ENCODE data around the gene RAB44.

RAB44 gene

DNA sequence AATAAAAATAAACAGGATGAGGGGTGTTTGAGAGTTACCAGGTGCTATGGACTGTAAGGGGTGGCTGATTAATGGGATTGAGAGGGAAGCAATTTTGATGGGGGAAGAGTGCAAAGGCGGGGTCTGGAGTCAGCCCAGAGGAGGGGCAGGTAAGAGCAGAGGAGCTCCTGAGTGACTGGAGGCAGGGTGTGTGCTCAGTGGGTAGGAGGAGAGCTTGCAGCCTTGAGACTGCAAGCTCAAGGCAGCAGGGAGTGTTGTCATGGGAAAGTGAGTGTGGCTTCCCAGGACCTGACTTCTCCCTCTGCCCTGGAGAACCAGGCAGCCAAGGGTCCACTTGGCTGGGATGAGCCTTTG is 54.2 kb downstream of the RAB44 start:
- Histone ChIP-seq H3K36me3 (ENCODE audit: insufficient read depth, low read length) (no peaks in the 10 kb centered on the region), H3K4me3 (ENCODE audit: low read depth in 1 of 2, low read length in 2 of 2) (no peak overlapping the region), H3K27ac (ENCODE audit: low read depth, low read length) (no peak overlapping the region), H3K27me3 (ENCODE audit: control insufficient read depth in 1 of 2, insufficient read depth in 2 of 2, low read length in 2 of 2) (no peaks in the 10 kb centered on the region), H3K9me3 (ENCODE audit: low read length) (no peaks in the 10 kb centered on the region), H3K4me1 (ENCODE audit: insufficient read depth, low read length) (peaks cover 4% of the 10 kb centered on the region), H3K9ac (ENCODE audit: low read length) (no peak overlapping the region)

DNA sequence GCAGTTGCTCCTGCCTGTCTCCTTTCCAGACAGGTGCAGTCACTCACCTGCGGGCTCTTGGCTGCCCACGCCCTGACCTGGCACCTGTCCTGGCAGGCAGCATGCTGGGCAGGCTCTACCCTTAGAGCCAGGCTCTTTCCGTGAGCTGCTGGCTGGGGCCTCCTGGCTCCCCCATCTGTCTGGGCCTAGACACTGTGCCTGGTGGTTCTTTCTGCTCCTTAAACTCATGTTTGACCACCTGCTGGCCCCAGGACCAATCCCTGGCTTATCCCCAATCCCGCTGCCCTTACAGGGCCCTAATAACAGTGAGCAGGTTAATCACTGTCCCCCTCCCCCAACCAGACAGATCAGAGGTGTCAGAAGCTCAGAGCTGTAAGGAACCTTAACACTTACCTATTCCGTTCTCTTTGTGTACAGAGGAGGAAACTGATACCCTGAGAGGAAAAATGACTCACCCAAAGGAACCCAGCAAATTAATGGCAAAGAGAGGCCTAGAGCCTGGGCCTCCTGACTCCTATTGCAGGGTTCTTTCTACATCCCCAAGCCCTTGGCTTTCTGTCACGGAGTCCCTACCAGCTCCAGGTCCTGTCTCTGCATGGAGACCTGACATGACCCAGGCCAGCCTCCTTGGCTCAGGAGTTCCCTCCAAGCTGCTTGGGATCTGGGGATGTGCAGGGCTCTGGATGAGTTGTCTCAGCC is 54.7 kb downstream of the RAB44 start:
- Histone ChIP-seq H3K27ac (ENCODE audit: low read depth, low read length) (no peak overlapping the region), H3K4me3 (ENCODE audit: low read depth in 1 of 2, low read length in 2 of 2) (no peak overlapping the region), H3K27me3 (ENCODE audit: control insufficient read depth in 1 of 2, insufficient read depth in 2 of 2, low read length in 2 of 2) (no peaks in the 10 kb centered on the region), H3K9ac (ENCODE audit: low read length) (no peak overlapping the region), H3K9me3 (ENCODE audit: low read length) (no peaks in the 10 kb centered on the region), H3K4me1 (ENCODE audit: insufficient read depth, low read length) (peaks cover 4% of the 10 kb centered on the region), H3K36me3 (ENCODE audit: insufficient read depth, low read length) (no peaks in the 10 kb centered on the region)

DNA sequence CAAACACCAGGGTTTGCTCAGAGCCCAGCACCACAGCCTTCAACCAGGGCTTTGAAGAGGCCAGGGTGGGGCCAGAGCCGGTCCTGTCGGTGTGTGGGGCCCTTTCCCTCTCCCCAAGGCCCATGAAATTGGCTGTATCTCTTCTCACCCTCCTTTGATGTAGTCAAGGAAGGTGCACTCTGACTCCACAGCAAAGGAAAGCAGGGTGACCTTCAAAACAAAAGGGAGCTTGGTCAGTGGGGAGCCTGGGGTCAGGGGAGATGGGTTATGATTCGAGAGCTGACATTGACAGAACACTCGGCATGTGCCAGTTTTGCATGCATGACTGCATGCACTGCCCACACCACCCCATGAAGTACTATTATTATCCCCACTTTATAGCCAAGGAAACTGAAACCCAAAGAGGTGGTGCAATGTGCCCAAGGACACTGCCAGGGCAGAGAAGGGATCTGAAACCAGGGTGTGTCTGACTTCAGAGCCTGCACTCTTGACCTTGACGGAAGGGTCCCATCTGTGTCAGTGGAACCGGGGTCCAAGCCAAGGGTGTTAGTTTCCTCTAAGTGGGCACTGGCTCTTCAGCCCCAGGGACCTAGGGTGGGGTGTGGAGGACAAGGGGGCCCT is 55.4 kb downstream of the RAB44 start:
- H3K27ac ChIP-seq (ENCODE audit: low read depth, low read length), result no peak overlapping the region
- H3K4me1 ChIP-seq (ENCODE audit: insufficient read depth, low read length), result peaks cover 4% of the 10 kb centered on the region
- H3K36me3 ChIP-seq (ENCODE audit: insufficient read depth, low read length), result no peaks in the 10 kb centered on the region
- H3K4me3 ChIP-seq (ENCODE audit: low read depth in 1 of 2, low read length in 2 of 2), result no peak overlapping the region
- no peak overlapping the region for H3K9ac ChIP-seq (ENCODE audit: low read length)
- H3K9me3 ChIP-seq (ENCODE audit: low read length), result no peaks in the 10 kb centered on the region
- no peaks in the 10 kb centered on the region for H3K27me3 ChIP-seq (ENCODE audit: control insufficient read depth in 1 of 2, insufficient read depth in 2 of 2, low read length in 2 of 2)

DNA sequence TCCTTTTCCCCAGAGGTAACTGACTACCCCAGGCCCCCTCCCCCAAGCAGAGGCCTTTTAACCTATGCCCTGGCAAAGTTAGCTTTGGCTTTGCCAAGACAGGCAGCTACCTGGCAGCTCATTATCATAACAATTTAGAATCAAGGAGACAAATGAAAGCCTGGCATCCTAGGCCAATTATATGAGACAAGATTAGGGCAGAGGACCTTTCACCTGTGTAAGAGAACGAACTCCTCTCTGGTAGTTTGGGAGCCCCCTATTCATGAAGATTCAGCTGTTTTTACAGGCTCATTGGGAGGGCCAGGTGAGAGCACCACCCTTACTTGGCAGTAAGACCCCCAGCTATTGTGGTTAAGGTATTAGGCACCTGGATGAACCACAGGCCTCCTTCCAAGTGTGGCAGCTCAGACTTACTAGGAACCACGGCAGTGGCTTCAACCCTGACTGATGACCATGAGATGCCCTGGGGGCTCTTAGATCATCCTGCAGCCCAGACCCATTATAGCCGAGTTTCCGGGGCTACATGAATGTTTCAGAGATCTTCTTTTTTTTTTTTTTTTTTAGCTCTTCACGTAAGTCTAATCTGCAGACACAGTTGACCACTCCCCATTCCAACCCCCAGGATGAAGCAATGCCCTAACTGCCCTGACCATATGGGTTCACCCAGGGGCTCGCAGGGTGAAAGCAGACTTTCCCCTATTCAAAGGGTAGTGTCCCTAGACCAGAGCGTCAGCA is 56.2 kb downstream of the RAB44 start:
- Histone ChIP-seq H3K27me3 (ENCODE audit: control insufficient read depth in 1 of 2, insufficient read depth in 2 of 2, low read length in 2 of 2) (no peaks in the 10 kb centered on the region), H3K9ac (ENCODE audit: low read length) (no peak overlapping the region), H3K4me3 (ENCODE audit: low read depth in 1 of 2, low read length in 2 of 2) (no peak overlapping the region), H3K36me3 (ENCODE audit: insufficient read depth, low read length) (no peaks in the 10 kb centered on the region), H3K27ac (ENCODE audit: low read depth, low read length) (no peak overlapping the region), H3K4me1 (ENCODE audit: insufficient read depth, low read length) (peaks cover 4% of the 10 kb centered on the region), H3K9me3 (ENCODE audit: low read length) (no peaks in the 10 kb centered on the region)

DNA sequence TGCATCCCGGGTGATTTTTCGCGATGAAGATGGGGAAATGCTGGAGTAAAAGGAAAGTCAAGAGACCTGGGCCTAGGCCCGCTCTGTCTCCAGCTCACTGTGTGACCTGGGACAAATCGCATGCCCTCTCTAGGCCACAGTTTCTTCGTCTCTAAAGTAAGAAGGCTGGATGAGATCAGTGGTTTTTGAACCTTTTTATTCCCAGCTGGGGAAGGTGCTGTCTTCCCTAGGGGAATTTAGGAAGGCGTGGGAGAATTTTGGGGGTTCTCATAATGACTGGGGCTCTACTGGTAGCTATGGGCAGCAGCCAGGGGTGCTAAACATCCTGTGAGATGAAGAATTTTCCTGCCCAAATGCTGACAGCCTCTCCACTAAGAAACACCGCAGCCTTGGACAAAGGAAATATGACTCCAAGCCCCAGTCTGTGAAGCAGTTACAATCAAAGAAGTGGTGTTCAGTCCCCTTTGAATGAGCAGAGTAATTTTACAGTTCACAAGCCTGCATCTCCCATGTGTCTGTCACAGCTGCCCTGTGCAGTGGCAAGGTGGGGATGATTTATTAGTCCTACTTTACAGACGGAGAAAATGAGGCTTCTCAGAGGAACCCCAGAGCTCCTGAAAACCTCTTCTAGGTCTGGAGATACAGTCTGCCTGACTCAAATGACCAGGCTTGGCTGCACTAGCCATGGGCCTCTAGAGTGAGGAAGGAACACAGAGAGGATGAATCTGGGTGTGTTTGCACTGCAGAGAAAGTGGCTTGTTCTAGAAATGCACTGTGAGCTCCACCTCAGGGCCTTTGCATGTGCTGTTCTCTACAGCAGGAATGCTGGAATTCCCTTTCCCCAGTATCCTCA is 57.2 kb downstream of the RAB44 start:
- peaks cover 4% of the 10 kb centered on the region for H3K4me1 ChIP-seq (ENCODE audit: insufficient read depth, low read length)
- H3K4me3 ChIP-seq (ENCODE audit: low read depth in 1 of 2, low read length in 2 of 2), result no peak overlapping the region
- H3K27ac ChIP-seq (ENCODE audit: low read depth, low read length), result no peak overlapping the region
- H3K9ac ChIP-seq (ENCODE audit: low read length), result no peak overlapping the region
- H3K9me3 ChIP-seq (ENCODE audit: low read length), result no peaks in the 10 kb centered on the region
- H3K36me3 ChIP-seq (ENCODE audit: insufficient read depth, low read length), result no peaks in the 10 kb centered on the region
- H3K27me3 ChIP-seq (ENCODE audit: control insufficient read depth in 1 of 2, insufficient read depth in 2 of 2, low read length in 2 of 2), result no peaks in the 10 kb centered on the region

DNA sequence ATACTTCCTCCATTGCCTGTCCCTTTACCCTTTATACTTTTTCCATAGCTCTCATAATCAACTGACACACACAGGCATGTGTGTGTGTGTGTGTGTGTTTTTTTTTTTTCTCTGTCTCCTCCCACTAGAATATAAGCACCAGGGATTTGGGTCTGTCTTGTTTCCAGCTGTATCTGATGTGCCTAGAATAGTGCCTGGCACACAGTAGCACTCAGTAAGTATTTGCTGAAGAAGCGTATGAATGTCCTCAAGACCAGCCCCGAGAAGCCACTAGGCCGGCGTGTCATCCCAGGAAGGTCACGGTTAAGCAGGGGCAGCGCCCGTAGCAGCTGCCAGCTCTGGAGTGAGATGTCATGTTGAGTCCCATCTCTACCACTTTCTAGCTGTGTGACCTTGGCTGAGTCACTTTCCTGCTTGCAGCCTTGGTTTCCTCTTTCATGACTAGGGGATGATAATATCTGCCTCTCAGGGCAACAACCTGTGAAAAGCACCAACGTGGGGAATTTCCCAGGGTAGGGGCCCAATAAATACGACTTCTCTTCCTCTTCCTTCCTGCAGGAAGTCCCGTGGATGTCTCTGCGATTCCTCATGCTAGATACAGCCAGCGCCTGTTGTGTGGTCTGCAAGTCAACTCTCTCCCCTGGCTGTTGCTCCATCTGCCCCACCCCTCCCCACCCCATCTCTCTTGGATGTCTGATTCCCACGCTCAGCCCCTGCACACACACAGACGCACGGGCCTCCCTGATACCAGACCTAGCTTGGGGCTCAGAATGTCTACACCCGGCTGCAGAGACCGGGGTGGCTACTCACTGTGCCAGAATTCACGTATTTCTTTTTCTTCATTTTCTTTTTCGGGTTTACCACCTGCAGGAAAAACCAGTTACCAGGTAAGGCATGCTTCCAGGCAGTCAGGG is 58.1 kb downstream of the RAB44 start:
- Histone ChIP-seq H3K36me3 (ENCODE audit: insufficient read depth, low read length) (no peaks in the 10 kb centered on the region), H3K27ac (ENCODE audit: low read depth, low read length) (no peak overlapping the region), H3K9ac (ENCODE audit: low read length) (no peak overlapping the region), H3K4me1 (ENCODE audit: insufficient read depth, low read length) (peaks cover 4% of the 10 kb centered on the region), H3K27me3 (ENCODE audit: control insufficient read depth in 1 of 2, insufficient read depth in 2 of 2, low read length in 2 of 2) (no peaks in the 10 kb centered on the region), H3K9me3 (ENCODE audit: low read length) (no peaks in the 10 kb centered on the region), H3K4me3 (ENCODE audit: low read depth in 1 of 2, low read length in 2 of 2) (no peak overlapping the region)

DNA sequence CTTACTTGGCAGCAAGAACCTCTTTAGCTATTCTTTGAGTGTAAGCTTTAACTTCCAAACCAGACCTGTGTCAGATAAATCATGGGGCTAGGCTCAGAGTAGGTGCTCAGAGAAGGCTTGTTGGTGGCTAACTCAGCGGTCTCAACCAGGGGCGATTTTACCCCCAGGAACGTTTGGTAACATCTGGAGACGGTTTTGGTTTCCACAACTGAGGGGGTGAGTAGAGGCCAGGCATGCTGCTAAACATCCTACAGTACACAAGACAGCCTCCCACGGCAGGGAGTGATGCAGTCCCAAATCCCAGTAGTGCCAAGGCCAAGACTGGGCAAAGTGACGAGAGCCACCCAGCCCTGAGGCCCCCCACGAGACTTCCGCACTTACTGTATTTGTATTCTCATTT is 59.2 kb downstream of the RAB44 start:
- Histone ChIP-seq H3K4me3 (ENCODE audit: low read depth in 1 of 2, low read length in 2 of 2) (no peak overlapping the region), H3K36me3 (ENCODE audit: insufficient read depth, low read length) (no peaks in the 10 kb centered on the region), H3K27ac (ENCODE audit: low read depth, low read length) (no peak overlapping the region), H3K9ac (ENCODE audit: low read length) (no peak overlapping the region), H3K27me3 (ENCODE audit: control insufficient read depth in 1 of 2, insufficient read depth in 2 of 2, low read length in 2 of 2) (no peaks in the 10 kb centered on the region), H3K9me3 (ENCODE audit: low read length) (no peaks in the 10 kb centered on the region), H3K4me1 (ENCODE audit: insufficient read depth, low read length) (peaks cover 4% of the 10 kb centered on the region)

DNA sequence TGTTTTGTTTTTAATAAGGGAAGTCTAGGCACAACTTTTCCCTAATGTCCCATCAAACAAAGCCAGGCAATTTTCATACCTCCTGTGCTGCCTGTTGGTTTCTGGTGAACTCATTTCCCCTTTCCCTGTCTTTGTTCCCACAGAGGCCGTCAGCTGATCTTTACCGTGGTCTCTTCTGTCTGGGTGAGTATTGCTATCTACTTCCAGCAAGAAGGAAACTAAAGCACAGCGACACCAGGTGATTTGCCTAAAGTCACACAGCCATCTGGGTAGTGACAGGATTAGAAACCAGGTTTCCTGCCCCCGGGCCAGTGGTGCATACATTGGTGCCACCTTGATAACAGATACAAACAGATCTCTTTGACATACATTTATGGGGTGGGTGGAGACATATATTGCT is 59.6 kb downstream of the RAB44 start:
- H3K9ac ChIP-seq (ENCODE audit: low read length), result no peak overlapping the region
- no peak overlapping the region for H3K27ac ChIP-seq (ENCODE audit: low read depth, low read length)
- peaks cover 4% of the 10 kb centered on the region for H3K4me1 ChIP-seq (ENCODE audit: insufficient read depth, low read length)
- no peaks in the 10 kb centered on the region for H3K27me3 ChIP-seq (ENCODE audit: control insufficient read depth in 1 of 2, insufficient read depth in 2 of 2, low read length in 2 of 2)
- no peaks in the 10 kb centered on the region for H3K9me3 ChIP-seq (ENCODE audit: low read length)
- no peaks in the 10 kb centered on the region for H3K36me3 ChIP-seq (ENCODE audit: insufficient read depth, low read length)
- H3K4me3 ChIP-seq (ENCODE audit: low read depth in 1 of 2, low read length in 2 of 2), result no peak overlapping the region

DNA sequence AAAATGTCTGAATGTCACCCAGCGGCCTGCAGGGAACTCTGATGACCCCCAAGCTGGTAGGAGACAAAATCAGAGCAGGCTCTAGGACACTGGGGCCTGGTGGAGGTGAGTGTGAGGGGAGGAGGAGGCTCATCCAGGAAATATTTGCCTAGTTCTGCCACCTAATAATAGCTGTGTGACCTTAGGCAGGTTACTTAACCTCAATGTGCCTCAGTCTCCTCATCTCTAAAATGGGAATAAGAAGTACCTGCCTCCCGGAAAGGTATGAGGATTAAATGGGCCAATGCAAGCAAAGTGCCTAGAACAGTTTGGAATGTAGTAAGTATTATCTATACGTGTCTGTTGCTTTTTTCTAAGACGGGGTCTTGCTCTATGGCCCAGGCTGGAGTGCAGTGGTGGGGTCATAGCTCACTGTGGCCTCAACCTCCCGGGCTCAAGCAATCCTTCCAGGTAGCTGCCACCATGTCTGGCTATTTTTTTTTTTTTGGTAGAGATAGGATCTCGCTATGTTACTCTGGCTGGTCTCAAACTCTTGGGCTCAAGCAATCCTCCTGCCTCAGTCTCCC is 60.4 kb downstream of the RAB44 start:
- no peak overlapping the region for H3K9ac ChIP-seq (ENCODE audit: low read length)
- H3K9me3 ChIP-seq (ENCODE audit: low read length), result no peaks in the 10 kb centered on the region
- H3K27me3 ChIP-seq (ENCODE audit: control insufficient read depth in 1 of 2, insufficient read depth in 2 of 2, low read length in 2 of 2), result no peaks in the 10 kb centered on the region
- peaks cover 4% of the 10 kb centered on the region for H3K4me1 ChIP-seq (ENCODE audit: insufficient read depth, low read length)
- no peak overlapping the region for H3K4me3 ChIP-seq (ENCODE audit: low read depth in 1 of 2, low read length in 2 of 2)
- H3K36me3 ChIP-seq (ENCODE audit: insufficient read depth, low read length), result no peaks in the 10 kb centered on the region
- no peak overlapping the region for H3K27ac ChIP-seq (ENCODE audit: low read depth, low read length)

DNA sequence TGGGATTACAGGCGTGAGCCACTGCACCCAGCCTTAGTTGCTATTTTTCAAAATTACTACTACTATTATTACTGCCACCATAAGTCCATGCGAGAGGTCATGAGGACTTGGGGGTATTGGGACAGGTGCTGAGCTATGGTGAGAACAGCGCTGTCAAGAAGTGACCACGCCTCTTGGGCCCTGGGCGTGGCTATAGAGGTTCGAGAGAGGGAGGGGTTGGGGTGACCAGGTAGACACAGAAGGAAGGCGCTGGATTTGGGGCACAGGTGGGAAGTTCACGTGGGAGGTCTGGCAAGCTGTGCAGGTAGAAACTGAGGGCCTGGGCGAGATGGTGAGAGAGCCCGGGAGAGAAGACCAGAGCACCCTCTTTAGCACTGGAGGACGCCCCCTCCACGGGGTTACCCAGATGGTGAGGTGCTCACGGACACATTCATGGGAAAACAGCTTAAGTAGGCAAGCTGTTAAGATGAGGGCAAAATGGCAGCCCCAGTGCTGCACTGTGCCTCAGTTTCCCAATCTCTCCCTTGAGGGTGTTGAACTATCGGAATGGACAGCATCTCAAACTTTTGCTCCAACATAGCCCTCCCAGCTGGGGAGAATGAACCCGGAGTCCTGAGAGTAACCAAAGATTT is 61.0 kb downstream of the RAB44 start:
- Histone ChIP-seq H3K9me3 (ENCODE audit: low read length) (no peaks in the 10 kb centered on the region), H3K4me3 (ENCODE audit: low read depth in 1 of 2, low read length in 2 of 2) (no peak overlapping the region), H3K4me1 (ENCODE audit: insufficient read depth, low read length) (peaks cover 4% of the 10 kb centered on the region), H3K36me3 (ENCODE audit: insufficient read depth, low read length) (no peaks in the 10 kb centered on the region), H3K27me3 (ENCODE audit: control insufficient read depth in 1 of 2, insufficient read depth in 2 of 2, low read length in 2 of 2) (no peaks in the 10 kb centered on the region), H3K27ac (ENCODE audit: low read depth, low read length) (no peak overlapping the region), H3K9ac (ENCODE audit: low read length) (no peak overlapping the region)

All from muscle layer of colon (tissue), 2 donors.